SW480 (cell line): ENCODE results near the gene SLC26A4.

Source experiments
- DNase-seq: peaks from one replicate; pipeline ENCODE4 v3.0.0-alpha.2; 2016; ENCODE audit warnings: low spot score

The SLC26A4 gene

DNA sequence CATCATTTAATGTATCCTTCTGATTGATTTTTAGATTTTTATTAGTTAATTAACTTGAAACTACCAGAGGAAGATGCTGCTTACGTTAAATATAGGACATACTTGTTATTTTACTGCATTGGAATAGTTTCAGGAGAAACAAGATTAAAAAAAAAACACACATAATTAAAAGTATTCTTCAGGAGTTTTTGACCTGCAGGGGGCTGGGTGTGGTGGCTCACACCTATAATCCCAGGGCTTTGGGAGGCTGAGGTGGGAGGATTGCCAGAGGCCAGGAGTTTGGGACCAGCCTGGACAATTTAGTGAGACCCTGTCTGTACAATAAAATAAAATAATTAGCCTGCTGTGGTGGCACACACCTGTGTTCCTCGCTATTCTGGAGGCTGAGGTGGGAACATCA lies 94.0 kb downstream of the SLC26A4 start:
- no peak for DNase-seq

DNA sequence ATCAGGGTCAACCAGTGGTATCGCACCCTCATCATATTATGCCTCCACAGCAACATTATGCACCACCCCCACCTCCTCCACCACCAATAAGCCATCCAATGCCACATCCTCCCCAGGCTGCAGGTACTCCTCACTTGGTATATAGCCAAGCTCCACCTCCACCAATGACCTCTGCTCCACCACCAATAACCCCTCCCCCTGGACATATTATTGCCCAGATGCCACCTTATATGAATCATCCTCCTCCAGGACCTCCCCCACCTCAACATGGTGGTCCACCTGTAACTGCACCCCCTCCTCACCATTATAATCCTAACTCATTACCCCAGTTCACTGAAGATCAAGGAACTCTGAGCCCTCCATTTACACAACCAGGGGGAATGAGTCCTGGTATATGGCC lies 98.0 kb downstream of the SLC26A4 start:
- no peak for DNase-seq

DNA sequence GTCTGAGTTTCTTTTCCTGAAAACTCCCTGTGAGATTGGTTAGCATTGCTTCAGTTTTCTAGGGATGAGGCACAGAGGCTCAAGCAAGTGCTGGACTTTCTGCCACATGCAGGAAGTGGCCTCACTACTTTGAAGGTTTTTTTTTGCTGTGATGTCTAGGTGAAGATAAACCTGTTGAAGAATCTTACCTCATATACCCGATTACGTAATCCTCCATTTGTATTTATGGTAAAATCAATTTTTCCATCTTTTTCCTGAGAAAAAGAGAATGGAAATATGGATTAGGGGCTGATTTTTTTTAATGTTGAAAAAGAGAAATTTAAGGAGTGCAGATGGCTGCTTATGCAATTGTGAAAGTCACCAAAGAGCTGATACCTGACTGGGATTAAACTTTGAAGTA lies 106.8 kb downstream of the SLC26A4 start:
- DNase-seq, result no peak
